Endometrium (tissue), 2 donors: ENCODE measurements around the gene LHX2.

Experiments
- FAIRE-seq: peaks from 2 replicates; lab custom pipeline; 2012; peaks lifted over from hg19 to GRCh38; lab: Jason Lieb, UNC
- donor health status: control.
- donor health status: control.

The LHX2 gene

GRCh38 chr9:123999661-124000060 lies 11.9 kb upstream of the LHX2 start:
- no peak for FAIRE-seq

- FAIRE-seq = no peak
These were observed 11.3 kb upstream of the LHX2 start for GRCh38 chr9:124000161-124000783.

DNA sequence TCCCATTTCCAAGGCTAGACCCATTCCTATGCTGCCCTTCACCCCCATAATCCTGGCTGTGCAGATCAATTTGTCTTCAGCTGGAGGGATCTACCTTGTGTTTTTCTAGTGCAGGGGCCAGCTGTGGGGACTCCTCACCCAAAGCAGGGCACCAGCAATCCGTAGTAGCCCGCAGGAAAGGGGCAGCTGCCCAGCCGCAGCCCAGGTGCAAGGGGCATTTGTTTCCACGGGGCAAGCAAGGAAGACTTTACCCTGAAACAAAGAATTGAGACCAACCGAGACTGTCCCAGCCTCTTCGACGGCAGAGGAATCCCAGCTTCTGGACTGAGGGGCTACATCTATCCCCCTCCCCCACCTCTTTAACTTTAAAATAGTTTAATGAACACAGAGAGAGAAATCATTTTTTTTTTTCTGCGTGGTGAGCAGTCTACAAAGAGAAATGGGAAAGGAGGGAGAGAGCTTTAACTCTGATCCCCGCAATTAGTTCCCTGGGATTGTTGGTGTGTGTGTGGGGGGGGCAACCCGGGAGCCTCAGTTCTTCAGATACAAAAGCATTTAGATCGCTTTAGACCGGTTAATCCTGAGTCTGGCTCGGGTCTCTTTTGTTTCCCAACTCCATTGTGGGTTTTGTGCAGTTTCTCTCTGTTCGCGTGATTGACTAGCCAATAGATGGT lies 10.6 kb upstream of the LHX2 start:
- FAIRE-seq = no peak

DNA sequence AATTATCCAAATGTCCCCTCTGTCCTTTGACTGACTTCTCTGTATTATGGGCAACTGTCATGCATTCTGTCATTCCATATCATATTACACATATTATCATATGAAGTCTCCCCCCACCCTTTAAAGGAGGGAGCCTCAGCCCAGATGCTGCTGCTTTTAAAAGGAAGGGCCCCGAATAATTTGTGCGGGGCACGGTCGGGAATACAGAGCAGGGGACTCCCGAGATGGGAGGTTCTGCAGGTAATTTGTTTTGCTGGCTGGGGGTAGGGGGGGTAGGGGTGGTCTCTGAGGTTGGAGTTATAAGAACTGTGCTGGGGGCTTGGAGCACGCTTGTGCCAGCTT lies 10.1 kb upstream of the LHX2 start:
- FAIRE-seq = no peak

DNA sequence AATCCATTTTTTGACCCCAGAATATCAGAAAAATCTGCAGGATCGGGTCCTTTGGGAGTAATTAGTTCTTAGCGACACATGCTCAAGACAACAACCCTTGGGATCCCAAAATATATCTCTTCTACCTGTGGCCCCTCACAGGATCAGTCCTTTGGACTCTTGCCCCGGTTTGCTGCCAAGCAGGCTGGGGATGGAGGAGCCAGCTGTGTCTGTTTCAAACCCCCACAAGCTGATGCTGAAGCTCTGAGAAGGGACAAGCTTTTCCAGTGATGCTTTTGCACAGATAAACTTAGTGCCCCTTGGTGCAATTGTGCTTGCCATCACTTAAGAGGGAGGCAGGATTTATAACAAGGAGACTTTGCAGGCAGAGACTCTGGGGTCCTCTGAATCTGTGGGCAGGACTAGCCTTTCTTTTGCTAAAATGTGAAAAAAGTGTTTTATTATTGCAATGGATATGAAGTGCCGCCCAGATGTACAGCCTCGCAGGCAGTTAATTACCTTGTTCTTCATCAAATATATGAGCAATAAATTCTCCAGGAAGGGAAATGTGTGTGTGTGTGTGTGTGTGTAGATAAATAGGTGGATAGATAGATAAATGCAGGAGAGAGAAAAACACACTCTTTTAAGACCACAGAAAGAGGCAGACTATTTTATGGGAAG lies 9.6 kb upstream of the LHX2 start:
- no peak for FAIRE-seq

DNA sequence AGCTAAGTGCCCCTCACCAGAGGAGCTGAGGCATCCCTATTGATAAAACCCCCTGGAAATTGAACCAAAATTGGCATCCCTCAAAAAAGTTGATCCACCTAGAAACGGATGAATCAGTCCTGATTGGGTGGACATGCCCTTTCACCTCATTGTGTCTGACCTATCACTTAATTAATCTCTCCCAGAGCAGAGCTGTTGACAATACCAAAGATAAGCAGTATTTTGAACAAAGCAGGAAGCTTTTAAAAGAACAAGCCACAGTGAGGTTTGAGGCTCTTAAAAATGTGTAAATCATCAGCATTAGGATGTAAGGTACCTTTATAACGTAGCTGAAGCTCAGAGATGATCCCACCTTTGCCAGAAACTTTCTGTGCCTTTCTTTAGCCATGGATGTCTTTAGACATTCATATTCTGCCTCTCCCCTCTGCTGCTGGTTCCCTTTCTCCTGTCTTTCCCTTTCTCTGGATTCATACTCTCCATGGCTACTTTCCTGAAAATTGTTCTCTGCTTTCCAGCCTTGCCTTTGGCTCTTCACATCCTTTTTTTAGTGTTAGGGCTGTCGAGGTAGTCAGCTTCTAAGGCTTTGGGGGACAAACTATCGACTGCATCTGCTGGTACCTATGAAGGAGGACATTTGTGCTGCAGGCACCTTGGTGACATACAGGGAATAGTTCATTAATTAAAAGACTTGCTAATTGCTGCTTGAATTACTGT lies 7.8 kb upstream of the LHX2 start:
- FAIRE-seq = no peak

- no peak for FAIRE-seq
These were observed 7.0 kb upstream of the LHX2 start for GRCh38 chr9:124004593-124004992.

- no peak for FAIRE-seq
These were observed 6.4 kb upstream of the LHX2 start for GRCh38 chr9:124005029-124005771.

DNA sequence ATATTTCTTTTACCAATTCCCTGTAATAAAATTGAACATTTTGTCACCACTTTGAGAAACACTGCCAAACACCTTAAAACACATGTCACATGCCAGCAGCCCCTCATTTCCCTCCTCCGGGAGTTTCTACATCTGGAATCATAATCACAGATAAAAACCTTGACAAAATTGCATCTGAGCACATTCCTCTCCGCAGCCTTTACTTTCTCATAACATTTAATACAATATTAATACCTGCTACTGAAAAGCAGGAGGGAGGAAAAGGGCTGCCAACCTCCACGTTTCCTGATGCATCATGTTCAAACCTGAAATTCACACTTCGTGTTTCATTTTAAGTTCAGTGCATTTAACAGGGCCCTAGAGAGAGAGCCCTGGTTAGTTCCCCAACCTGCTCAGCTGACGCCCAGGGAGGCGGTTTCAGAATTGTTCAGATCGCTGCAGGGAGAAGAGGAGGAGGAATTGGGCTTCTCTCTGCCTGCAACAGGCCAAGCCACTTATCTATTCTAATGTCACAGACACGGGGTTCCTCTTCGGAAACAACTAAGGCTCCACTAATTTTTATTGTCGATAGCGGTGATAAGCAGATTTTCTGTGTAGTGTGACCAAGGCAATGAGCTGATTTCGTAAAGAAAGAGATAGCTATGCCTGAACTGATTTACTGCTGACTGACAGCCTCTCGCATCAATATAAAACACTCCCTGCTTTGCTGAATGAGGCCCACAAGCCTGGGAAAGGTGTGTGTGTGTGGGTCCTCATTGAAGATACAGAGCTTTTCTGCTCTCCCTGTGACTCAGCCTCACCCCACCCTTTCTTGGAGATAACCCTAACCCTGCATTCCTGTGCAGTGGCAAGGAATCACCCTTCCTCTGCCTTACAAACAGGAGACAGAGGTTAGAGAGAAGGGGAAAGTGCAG lies 4.9 kb upstream of the LHX2 start:
- FAIRE-seq = no peak

DNA sequence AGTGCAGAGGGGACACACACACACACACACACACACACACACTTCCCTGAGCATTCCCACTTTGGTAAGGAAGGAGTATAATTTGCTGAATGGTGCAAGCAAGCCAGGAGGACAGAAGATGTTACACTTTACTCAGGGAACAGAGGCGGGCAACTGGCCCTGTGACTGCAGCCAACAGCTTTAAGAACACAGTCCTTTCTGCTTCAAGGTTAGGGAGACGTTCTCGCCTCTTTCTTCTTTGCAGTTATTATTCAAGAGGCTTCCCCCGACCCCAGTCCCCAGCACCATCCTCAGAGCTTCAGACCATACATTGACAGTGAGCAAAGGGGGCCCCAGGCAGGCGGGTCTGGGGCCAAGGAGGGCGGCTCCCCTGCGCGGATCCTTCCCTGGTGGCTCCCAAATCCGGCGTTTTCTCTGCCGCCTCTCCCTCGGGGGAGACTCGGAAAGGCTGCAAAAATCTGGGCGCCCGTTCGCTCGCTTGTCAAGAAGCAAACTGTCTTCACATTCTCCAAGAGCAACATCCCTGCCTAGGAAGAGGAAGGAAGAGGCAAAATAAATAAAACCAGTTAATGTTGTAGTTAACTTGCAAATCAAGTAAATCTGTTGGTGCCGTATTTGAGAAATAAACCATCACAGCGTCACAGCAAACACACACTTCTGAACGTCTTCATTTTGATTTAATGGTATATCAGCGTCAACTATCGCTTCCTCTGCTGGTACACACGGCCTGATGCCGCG lies 3.8 kb upstream of the LHX2 start:
- no peak for FAIRE-seq

DNA sequence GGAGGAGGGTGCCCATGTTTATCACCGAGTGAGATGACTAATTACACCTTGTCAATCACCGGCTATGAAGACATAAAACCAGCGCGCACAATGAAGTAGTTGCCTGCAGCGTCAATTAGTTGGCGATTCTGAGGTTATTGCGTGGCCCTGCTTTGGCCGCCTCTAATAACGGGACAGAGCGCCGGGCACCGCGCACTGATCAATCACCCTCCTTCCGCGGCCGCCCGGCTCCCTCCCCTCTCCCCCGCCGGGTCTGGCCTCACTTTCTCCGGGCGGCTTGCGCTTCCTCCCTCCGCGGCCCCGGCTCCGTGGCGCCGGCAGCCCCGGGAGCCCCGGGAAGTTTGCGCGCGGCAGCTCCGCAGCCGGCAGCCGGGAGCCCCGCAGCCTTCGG lies 3.3 kb upstream of the LHX2 start:
- no peak for FAIRE-seq

GRCh38 chr9:124008694-124009530 lies 2.7 kb upstream of the LHX2 start:
- FAIRE-seq = no peak

- FAIRE-seq = no peak
These were observed 1.9 kb upstream of the LHX2 start for GRCh38 chr9:124009531-124010217.

DNA sequence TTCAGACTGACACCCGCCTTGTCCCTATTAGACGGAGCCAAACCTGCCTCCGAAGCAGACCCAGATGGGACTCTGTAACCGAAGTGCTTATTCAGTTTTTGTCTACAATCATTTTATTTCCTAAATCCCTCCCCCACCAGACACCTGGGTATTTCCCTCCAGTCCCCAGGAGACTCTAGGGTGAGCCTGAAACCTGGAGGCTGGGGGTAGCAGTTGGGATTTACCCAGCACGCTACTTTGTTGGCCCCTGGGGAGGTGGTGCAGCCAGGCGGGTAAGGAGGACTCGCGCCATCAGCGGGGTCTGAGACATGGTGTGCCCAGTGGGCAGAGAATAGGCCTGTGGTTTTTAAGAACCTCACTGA lies 1.3 kb upstream of the LHX2 start:
- no peak for FAIRE-seq

- no peak for FAIRE-seq
These were observed 775 bp upstream of the LHX2 start for GRCh38 chr9:124010665-124011321.

- no peak for FAIRE-seq
These were observed 1.1 kb downstream of the LHX2 start for GRCh38 chr9:124012368-124013301.
